Endothelial cell of umbilical vein (primary cell): Measurements from ENCODE around the gene ZSCAN5B.

Source experiments
- EZH2 ChIP-seq: IDR thresholded peaks from 2 replicates; pipeline ENCODE4 v1.6.1; 2012; ENCODE audit warnings: borderline replicate concordance, low read depth, mild to moderate bottlenecking, moderate library complexity, low read length, inconsistent platforms; ENCODE audit not compliant: severe bottlenecking
- MYC ChIP-seq: IDR thresholded peaks from one replicate; pipeline ENCODE4 v1.6.1; 2011; ENCODE audit warnings: mild to moderate bottlenecking, low read depth, low read length
- POLR2A ChIP-seq: IDR thresholded peaks from 2 replicates; pipeline ENCODE4 v1.6.1; 2012; ENCODE audit warnings: low read depth, mild to moderate bottlenecking, control low read depth, low read length
- TF ChIP-seq, protein P1 (sequence below), 2 donors: IDR thresholded peaks; 1 replicate in 1 of 2; 2 replicates in 1 of 2; pipeline ENCODE4 v1.5.1; 2011; ENCODE audit warnings: low read length in 2 of 2, mild to moderate bottlenecking in 2 of 2, moderate library complexity in 2 of 2, control low read depth in 1 of 2, inconsistent platforms in 1 of 2, low read depth in 1 of 2; ENCODE audit not compliant: insufficient read depth in 1 of 2; ENCODE audit errors: extremely low read depth in 1 of 2

GRCh38 chr19:56223481-56223880, 25.9 kb upstream of the ZSCAN5B start:
- no peak for TF ChIP-seq MYC
- TF ChIP-seq, protein P1, sequence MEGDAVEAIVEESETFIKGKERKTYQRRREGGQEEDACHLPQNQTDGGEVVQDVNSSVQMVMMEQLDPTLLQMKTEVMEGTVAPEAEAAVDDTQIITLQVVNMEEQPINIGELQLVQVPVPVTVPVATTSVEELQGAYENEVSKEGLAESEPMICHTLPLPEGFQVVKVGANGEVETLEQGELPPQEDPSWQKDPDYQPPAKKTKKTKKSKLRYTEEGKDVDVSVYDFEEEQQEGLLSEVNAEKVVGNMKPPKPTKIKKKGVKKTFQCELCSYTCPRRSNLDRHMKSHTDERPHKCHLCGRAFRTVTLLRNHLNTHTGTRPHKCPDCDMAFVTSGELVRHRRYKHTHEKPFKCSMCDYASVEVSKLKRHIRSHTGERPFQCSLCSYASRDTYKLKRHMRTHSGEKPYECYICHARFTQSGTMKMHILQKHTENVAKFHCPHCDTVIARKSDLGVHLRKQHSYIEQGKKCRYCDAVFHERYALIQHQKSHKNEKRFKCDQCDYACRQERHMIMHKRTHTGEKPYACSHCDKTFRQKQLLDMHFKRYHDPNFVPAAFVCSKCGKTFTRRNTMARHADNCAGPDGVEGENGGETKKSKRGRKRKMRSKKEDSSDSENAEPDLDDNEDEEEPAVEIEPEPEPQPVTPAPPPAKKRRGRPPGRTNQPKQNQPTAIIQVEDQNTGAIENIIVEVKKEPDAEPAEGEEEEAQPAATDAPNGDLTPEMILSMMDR (IDR thresholded peaks at IDR 0.05; ENCODE audit: extremely low read depth in 1 of 2, insufficient read depth in 1 of 2, low read depth in 1 of 2, low read length in 2 of 2) = no peak
- TF ChIP-seq EZH2 = no peak
- no peak for TF ChIP-seq POLR2A
